HG03066 (cell line): Measurements from ENCODE around the gene CRISPLD2.

Experiments used
- ATAC-seq: cut with Tn5 transposase; IDR thresholded peaks from one replicate; pipeline ENCODE4 v1.9.1; 2021; ENCODE audit warnings: low read depth; ENCODE audit not compliant: unreplicated experiment

The CRISPLD2 gene

DNA sequence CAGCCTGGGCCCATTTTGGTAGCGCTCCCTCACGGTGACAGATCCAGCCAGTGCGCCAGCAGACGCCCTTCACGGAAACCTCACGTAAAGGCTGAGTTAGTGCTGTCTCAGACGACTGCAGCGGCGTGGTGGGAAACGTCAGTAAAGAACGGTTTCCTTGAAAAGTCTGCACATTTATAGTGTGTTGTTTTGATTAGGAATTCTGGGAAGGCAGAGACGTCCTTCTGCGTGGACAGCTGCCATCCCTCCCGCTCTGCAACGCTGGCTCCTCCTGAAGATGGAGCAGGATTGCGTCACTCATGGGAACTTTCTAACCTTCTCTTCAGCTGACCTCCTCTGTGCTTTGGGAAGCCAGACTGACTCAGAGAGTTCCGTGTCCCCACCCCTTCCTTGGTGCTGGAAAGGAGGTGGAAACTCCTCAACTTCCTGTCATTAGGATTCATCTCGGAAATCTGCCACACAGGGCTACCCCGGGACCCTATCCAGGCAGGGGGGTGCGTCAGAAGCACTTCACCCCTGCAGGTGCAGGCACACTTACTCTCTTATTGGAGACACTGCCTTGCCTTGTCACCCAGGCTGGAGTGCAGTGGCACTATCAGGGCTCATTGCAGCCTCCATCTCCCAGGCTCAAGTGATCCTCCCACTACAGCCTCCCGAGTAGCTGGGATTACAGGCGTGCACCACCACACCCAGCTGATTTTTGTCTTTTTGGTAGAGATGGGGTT, 24.3 kb upstream of the CRISPLD2 start:
- no peak for ATAC-seq

DNA sequence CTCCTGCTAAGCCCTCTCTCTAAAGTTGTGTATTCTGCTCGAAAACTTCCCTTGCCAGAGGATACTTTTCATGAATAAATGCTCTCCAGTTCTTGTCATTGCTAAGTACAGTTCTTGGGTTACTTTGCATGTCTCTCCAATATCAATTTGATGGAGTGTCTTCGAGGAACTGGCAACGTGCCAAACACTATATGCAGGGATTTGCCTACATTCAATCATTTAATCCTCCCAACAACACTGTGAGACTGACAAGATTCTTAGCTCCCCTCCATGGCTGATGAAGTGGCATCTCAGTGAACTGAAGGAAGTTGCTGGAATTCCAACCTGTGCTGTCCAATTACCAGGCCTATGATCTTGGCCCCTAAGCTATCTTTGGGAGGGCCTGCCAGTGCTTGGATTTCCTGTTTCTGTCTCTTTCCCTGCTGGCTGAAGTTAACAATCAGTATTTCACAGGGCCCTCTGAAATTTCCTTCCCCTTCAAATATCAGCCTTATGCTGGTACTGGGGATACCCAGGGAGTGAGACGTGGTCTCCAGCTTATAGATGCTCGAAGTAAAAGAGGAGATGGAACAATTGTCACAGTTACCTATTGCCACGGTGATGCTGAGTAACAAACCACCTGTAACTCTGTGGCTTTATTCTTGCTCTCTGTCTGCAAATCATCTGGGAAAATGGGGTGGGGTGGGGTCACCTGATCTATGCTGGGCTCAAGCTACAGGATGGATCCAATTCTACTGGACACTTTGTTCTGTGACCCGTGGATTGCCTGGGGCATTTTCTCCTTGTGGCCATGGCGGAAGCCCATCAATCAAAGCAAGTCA, 19.4 kb upstream of the CRISPLD2 start:
- no peak for ATAC-seq

DNA sequence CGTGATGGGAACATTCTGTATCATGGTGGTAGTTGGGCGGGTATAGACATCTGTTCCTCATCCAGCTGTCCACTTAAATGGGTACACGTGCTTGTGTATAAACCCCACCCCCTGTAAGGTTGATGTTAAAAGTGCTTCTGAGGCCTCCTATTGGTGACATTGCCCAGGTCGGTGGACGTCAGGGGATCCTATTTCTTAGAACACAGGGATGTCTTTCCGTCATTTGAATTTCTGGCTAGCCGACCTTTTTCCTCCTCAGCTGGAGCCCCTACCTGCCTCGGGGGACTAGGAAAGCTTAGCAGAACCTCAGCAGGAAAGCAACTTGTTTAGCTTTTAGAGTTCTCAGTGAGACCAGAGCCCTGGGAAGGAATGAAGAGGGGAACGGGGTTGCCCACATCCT, 16.6 kb upstream of the CRISPLD2 start:
- no peak for ATAC-seq

DNA sequence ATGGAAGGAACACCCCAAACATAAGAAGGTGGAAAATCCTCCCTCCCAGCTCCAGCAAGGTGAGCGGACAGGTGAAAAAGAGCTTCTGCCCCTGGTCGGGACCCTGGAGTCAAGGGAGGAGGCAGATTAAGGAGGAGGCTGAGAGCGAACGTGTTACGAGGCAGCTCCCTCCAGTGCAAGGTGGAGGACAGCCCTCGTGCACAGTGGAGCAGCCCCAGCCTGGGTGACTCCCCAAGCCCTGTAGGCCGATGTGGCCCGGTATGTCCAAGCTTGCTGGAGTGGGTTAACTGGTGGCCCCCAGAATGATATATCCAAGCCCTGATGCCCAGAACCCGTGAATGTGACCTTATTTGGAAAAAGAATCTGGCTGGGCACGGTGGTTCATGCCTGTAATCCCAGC, 15.5 kb upstream of the CRISPLD2 start:
- ATAC-seq = no peak

DNA sequence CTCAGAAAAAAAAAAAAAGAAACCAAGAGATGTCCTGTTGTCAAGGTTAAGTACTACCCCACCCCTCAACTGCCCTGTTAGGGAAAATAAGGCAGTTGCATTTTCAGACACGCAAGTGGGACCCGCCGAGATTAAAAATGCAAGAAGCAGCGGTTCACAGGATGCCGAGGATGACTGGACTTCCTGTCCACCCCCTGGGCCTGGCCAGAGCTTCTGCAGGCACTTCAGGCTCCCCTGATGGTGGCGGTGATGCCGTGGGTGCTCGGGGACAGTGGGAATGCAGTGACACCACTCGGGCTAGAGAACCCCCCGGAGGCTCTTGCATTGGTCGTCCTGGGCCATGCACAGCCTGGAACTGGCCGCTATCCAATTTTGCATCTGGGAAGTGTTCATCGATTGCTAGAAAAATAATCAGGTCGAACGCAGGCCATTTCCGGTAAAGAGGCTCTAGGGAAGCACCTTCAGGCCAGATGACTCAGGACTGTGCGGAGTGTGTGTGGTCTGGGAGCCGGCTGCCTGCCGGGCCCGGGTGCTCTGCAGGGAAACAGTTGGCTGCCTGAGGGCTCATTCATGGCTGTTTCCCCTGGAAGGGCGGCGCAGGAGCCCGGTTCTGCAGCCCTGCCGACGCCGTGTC, 13.4 kb upstream of the CRISPLD2 start:
- no peak for ATAC-seq

DNA sequence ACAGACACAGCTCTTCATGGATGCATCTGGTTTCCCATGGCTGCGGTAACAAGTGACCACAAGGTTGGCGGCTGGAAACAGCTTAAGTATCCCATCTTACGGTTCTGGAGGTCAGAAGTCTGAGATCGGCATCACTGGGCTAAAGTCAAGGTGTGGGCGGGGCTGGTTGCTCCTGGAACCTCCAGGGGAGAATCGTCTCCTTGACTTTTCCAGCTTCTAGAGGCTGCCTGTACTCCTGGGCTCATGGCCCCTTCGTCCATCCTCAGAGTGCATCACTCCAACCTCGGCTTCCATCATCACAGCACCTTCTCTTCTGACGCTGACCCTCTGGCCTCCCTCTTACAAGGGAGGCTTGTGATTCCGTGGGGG, 12.9 kb upstream of the CRISPLD2 start:
- no peak for ATAC-seq

DNA sequence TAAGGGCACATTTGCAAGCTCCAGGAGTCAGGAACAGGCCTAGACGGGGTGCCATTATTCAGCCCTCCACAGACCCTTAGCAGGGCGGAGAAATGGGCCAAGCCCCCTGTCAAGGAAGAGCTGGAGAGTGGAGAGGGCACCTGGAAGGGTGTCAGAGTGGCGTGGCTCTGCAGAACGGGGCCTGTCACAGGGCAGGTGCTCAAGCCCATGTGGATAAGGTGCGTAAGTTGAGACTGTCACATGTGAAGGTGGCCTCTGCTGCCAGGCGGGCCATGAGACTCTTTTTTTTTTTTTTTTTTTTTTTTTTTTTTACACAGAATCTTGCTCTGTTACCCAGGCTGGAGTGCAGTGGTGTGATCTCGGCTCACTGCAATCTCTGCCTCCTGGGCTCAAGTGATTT, 12.0 kb upstream of the CRISPLD2 start:
- ATAC-seq = no peak

DNA sequence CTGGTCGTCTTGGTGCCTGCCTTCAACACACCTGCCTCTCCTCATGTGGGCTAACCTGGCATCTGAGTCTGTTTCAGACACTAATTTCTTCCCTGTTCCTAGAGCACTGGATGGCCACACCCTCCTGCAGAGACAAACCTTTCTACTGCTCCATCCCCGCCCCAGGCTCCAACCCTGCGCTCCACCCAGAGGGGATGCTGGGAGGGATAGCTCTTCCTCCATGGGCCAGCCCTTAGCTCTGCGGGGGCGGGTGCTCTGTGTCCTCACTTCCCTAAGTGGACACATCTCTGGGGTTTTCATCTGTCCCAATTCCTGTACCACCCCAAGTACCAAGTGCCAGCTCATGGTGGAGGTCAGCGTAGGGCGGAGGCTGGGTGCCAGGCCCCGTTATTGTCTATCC, 11.0 kb upstream of the CRISPLD2 start:
- no peak for ATAC-seq

DNA sequence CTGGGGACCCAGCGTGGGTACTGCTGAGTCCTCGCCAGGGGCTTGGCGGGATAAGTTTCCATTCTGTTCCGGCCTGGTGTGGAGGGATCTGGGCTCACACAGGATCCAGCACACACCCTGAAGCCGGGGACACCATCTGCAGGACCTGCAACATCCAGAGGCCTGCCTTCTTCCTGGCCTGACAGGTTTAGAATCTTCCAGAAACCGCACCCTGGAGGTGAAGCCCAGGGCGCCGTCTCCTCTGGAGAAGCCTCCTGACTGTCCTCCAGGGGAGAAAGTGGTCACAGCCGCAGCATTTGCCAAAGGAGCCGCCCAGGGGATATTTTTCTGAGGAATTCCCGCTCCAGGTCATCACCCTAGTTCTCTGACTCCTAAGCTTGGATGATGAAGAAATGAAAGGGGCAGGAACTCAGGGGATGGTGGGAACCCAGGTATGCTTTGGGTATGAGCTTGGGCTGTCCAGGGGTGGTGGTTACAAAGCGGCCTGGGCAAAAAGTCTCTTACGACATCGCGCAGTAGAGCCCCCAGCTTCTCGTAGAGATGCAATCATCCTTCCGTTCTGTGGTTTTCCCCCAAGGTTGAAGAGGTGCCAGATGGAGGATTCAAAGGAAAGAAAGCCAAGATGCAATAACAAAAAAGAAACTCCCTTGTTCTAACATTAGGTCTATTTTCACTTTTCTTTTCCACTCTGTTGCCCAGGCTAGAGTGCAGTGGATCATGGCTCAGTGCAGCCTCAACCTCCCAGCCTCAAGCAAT, 9.1 kb upstream of the CRISPLD2 start:
- ATAC-seq = no peak

DNA sequence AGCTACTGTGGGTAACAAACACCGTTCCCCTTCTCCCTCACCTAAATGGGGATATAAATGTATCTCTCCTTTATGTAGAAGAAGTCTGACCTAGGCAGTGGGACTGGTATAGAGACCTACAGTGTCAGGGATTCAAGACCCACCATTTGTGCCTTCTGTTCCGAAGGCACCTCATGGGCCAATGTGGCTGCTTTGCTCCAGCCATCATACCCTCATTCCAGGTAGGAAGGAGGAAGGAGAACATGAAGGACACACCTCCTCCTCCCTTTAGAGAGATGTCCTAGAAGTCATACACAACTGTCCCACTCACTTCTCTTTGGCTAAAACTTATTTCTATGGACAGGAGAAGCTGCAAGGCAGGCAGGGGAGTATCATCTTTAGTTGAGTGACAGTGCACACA, 8.3 kb upstream of the CRISPLD2 start:
- ATAC-seq = no peak

DNA sequence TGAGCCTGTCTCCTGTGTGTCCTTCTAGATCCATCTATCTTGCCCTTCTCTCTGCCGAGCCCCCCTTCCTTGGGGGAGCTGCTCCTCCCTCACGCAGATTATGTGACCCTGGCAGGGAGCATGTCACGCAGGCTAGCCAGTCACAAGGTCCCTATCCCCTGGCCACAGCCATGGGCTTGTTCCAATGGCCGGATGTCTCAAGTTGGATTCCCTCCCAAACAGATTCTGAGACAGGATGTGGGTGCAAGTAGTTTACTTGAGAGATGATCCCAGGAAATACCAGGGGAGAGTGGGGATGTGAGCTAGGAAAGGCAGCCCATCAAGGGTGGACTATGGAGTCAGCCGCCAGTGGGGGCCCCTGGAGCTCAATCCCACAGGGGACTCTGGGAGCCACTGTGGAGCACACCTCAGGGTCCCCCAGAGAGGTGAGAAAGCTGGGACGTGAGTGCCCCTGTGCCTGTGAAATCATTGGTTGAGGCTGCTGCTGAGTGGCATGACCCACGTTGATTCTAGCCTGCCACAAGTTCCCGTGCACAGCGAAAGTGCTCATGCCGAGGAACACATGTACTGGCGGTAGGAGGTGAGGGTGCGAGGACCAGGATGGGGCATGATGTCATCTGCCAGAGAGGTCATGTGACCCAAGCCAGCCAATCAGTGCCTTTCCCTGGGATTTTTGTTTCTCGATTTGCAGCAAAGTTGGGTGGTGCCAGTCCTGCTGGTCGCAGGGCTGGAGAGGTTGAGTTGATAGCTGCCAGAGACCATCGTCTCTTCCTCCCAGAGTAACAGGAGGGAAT, 6.4 kb upstream of the CRISPLD2 start:
- no peak for ATAC-seq

DNA sequence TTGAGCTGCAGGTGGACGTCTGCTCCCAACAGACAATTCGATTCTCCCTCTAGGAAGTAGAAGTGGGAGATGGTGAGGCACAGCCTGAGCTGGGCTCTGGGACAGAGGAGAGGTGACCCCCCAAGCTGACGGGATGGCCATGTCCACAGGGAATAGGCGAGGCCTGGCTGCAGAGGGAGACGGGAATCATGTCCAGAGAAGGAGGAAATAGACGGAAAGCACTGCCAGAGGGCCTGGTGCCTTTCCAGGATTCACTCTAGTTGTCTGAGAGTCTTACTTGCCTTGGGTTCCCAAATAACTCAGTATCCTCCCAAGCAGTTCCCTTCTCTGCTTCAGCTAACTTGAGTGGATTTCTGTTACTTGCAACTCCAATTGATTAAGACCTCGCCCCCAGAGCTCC, 4.3 kb upstream of the CRISPLD2 start:
- ATAC-seq = no peak

DNA sequence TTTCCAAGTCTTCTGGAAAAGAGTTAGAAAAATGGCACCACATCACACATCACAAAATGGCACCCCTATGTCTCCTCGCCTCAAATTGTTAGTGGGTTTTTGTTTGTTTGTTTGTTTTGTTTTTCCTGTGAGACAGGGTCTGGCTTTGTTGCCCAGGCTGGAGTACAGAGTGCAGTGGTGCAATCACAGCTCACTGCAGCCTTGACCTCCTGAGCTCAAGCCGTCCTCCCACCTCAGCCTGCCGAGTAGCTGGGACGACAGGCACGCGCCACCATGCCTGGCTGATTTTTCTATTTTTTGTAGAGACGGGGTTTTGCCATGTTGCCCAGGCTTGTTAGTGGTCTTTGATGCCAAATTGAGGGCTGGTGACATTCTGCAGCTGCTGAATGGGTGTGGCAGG, 3.8 kb upstream of the CRISPLD2 start:
- no peak for ATAC-seq

DNA sequence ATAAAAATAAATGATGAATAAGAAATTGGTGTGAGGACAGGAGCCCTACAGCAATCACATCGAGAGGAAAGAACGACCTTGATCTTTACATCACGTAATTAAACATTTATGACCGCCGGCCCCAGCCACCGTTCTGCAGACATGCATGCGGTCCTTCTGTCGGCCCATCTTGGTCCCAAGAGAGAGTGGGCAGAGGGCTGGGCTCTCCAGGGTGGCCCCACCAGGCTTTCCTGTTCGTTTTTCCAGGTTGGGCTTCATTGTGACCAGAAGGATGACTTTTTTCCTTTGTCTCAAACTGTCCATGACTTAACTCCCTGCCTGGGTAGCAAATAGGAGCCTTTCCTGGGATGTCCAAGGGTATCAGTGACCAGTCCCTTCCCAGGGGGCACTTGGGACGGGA, 3.3 kb upstream of the CRISPLD2 start:
- ATAC-seq = no peak

DNA sequence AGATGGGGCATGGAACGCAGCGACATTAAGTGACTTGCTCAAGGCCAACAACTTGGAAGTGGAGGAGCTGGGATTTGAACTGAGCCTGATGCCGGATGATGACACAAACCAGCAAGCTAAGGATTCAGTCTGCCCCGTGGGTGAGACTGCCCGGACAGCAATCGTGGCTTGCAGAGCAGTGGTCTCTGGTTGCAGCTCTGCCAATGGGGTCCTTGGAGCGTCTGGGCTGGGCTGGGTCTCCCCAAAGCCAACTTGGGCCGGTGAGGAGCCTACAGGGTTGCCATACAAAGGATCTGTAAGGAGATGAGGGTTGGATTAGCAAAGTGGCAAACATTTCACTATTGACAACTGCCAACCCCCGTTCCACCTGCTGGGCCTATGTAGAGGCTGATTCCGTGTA, 2.6 kb upstream of the CRISPLD2 start:
- ATAC-seq = no peak

DNA sequence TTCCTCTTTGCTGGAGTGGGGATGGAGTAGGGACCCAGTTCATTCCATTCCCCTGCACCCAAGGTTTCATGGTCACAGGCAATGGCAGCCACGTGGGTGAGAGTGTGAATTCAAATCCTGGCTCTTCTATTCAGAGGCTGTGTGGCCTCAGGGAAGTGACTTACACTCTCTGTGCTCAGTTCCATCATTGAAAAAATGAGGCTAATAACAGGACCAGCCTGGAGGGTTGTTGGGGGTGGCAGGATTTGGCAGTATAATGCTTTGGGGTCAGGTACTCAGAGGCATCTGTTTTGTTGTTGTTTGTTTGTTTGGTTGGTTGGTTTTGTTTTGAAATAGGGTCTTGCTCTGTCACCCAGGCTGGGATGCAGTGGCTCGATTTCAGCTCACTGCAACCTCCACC, 2.2 kb upstream of the CRISPLD2 start:
- no peak for ATAC-seq

DNA sequence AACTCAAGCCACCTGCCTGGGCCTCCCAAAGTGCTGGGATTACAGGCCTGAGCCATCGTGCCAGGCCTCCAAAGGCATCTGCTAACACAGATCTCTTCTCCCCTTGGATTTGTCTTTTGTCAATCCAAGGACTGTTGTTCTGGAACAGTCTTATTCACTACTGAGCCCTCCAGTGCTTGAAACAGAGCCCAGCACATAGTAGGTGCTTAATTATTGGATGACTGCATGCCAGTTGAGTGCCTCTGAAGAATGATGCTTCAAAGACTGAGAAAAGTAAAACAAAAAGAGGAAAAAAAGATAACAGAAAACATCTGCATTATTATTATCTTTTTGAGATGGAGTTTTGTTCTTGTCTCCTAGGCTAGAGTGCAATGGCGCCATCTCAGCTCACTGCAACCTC, 1.7 kb upstream of the CRISPLD2 start:
- ATAC-seq = no peak

DNA sequence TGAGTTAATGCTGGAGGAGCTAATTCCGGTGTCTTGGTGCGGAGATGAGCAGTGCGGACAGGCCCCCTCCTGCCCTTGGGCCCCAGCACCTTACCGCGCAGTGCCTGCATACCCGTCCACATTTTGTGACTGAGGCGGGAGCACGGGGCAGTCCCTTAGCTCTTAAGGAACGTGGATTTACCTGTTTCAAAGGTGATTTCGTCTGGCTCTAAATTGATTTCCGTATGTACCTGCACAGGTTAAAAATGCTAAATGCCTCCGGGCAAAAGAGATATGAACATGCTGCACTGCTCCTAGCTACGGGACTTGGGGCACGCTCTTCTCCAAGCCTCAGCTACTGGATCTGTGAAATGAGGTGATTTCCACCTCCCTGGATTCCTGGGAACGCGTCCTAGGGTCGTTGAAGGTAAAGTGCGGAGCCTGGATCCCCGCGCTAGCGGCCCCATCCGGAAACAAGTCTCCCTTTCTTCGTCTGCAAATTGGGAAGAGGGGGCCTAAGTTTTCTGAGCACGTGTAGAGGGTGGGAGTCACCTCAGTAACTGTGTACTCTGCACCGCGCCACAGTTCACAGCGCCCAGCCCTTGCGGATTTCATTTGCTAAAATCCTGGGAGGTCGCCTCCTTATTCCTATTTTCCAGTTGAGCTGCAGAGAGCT, 669 bp upstream of the CRISPLD2 start:
- ATAC-seq = no peak

DNA sequence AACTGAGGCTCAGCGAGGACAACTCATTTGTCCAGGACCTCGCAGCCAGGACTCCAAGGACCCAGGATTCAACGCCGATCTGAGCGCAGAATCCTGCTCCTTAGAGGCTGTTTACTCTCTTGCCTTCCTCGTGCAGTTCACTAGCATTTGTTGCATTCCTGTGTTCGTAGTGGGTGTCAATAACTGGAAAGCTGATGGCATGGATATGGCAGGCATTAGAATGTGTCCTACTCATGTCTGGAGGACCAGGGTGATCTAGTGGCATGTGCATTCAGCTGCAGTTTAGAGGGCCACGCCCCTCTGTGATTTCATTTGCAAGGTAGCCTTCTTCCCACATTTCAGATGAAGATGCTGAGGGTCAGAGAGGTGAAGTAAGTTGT, 510 bp downstream of the CRISPLD2 start:
- no peak for ATAC-seq

DNA sequence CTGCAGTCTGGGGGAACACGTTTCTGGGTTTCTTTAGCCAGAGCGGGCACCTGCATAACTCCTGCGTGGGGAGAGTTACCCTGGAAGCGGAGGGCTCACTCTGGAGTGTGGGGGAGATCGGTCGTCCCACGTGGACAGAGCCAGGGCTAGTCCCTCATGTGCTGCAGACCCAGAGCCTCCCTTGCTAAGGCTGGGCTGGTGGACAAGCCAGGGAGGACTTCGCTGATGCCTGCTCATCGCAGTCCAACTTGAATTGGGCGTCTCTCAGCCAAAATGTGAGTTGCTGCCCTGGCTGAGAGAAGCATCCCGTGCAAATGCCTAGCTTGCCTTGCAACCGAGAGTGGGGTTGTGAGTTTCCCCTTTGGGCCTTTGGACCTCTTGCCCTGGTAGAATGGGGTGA, 986 bp downstream of the CRISPLD2 start:
- ATAC-seq = no peak
